ENCODE measurements around the gene LITAFD. TPM values are rescaled to one million over a fixed set of nuclear protein-coding genes. Genes with fewer than 3 reads are reported as not detected.

The LITAFD gene
- polyA plus RNA-seq, 3 donors, result not detected

- Histone ChIP-seq H3K4me3 (replicated peaks in 1 of 3; ENCODE audit: low read depth in 2 of 3, low read length in 3 of 3) (no peak overlapping the region), H3K27me3 (ENCODE audit: control insufficient read depth in 2 of 2, insufficient read depth in 2 of 2, low read length in 2 of 2) (peaks cover 0 to 13% of the 10 kb centered on the region in 2 donors), H3K4me2 (replicated peaks; ENCODE audit: extremely low read depth, low read length, poor library complexity, severe bottlenecking) (no peak overlapping the region), H2AFZ (ENCODE audit: insufficient read depth, low read depth, low read length, poor library complexity, severe bottlenecking) (no peak overlapping the region), H3K4me1 (ENCODE audit: control insufficient read depth in 1 of 2, insufficient read depth in 2 of 2, low read length in 2 of 2) (no peaks in the 10 kb centered on the region), H3K9ac (ENCODE audit: insufficient read depth, low read length, poor library complexity, severe bottlenecking) (no peak overlapping the region), H3K36me3 (replicated peaks in 1 of 2; ENCODE audit: control insufficient read depth in 1 of 2, insufficient read depth in 2 of 2, low read length in 2 of 2) (peaks cover 57 to 67% of the 10 kb centered on the region in 2 donors), H3K27ac (ENCODE audit: low read depth in 1 of 2, low read length in 2 of 2) (no peak overlapping the region), H3K79me2 (ENCODE audit: insufficient read depth, low read length) (no peaks in the 10 kb centered on the region), H3K9me3 (replicated peaks in 1 of 2; ENCODE audit: control insufficient read depth in 1 of 2, insufficient read depth in 1 of 2, low read length in 2 of 2) (no peaks in the 10 kb centered on the region), H4K20me1 (ENCODE audit: insufficient read depth, low read length) (peaks cover 96% of the 10 kb centered on the region)
- intact Hi-C loops (cut with micrococcal nuclease), result no loop called here
- no CpG with 5 or more reads among the region's 5 CpGs for WGBS (ENCODE audit: insufficient coverage)
- Mint-ChIP-seq H3K4me1 (peaks cover 7% of the 10 kb centered on the region), H3K27me3 (ENCODE audit: low read depth in 3 of 3) (peaks cover 16 to 20% (median 20%) of the 10 kb centered on the region in 3 donors), H3K4me3 (no peak overlapping the region), H3K9me3 (no peaks in the 10 kb centered on the region), H3K27ac (peak overlapping the region in 1 of 7 donors; percentile 57), H3K36me3 (peaks cover 63 to 66% of the 10 kb centered on the region in 2 donors)
- no peak for TF ChIP-seq CTCF (IDR thresholded peaks at IDR 0.05)
- DNase-seq, result no peak
These were observed 8.4 kb downstream of the LITAFD start for GRCh38 chr16:8890549-8890921.

GRCh38 chr16:8892101-8892575 lies 10.0 kb downstream of the LITAFD start:
- no peaks in the 10 kb centered on the region for H3K27me3 ChIP-seq (ENCODE audit: control insufficient read depth in 2 of 2, insufficient read depth in 2 of 2, low read length in 2 of 2)
- no peak overlapping the region for H3K4me3 ChIP-seq (replicated peaks in 1 of 3; ENCODE audit: low read depth in 2 of 3, low read length in 3 of 3)
- Mint-ChIP-seq H3K36me3 (peaks cover 73 to 81% of the 10 kb centered on the region in 2 donors), H3K4me3 (no peak overlapping the region), H3K4me1 (no peaks in the 10 kb centered on the region), H3K27ac (peak overlapping the region in 2 of 7 donors; percentile 70 to 79), H3K9me3 (no peaks in the 10 kb centered on the region), H3K27me3 (ENCODE audit: low read depth in 3 of 3) (peaks cover 2 to 5% (median 4%) of the 10 kb centered on the region in 3 donors)
- peaks cover 89% of the 10 kb centered on the region for H4K20me1 ChIP-seq (ENCODE audit: insufficient read depth, low read length)
- no peak overlapping the region for H2AFZ ChIP-seq (ENCODE audit: insufficient read depth, low read depth, low read length, poor library complexity, severe bottlenecking)
- WGBS (ENCODE audit: insufficient coverage), result 100% methylated on average over 5 of the region's 16 CpGs
- no peaks in the 10 kb centered on the region for H3K79me2 ChIP-seq (ENCODE audit: insufficient read depth, low read length)
- no peak for TF ChIP-seq CTCF (IDR thresholded peaks at IDR 0.05)
- no peak overlapping the region for H3K27ac ChIP-seq (ENCODE audit: low read depth in 1 of 2, low read length in 2 of 2)
- peaks cover 72 to 83% of the 10 kb centered on the region in 2 donors for H3K36me3 ChIP-seq (replicated peaks in 1 of 2; ENCODE audit: control insufficient read depth in 1 of 2, insufficient read depth in 2 of 2, low read length in 2 of 2)
- DNase-seq, result no peak
- no peaks in the 10 kb centered on the region for H3K4me1 ChIP-seq (ENCODE audit: control insufficient read depth in 1 of 2, insufficient read depth in 2 of 2, low read length in 2 of 2)
- H3K9me3 ChIP-seq (replicated peaks in 1 of 2; ENCODE audit: control insufficient read depth in 1 of 2, insufficient read depth in 1 of 2, low read length in 2 of 2), result no peaks in the 10 kb centered on the region
- H3K9ac ChIP-seq (ENCODE audit: insufficient read depth, low read length, poor library complexity, severe bottlenecking), result no peak overlapping the region
- intact Hi-C loops (cut with micrococcal nuclease), result no loop called here
- H3K4me2 ChIP-seq (replicated peaks; ENCODE audit: extremely low read depth, low read length, poor library complexity, severe bottlenecking), result no peak overlapping the region
